Brain microvascular endothelial cell (primary cell): Measurements from ENCODE around the gene OPN3.

Experiments
- DNase-seq: peaks from one replicate; pipeline ENCODE4 v3.0.0-alpha.2; 2020
- H3K27ac ChIP-seq: fragments of 250-450 bp; sonication (Bioruptor Pico); 2 replicates; pipeline ENCODE4 v1.5.1; 2020; ENCODE audit warnings: mild to moderate bottlenecking, moderate library complexity
- H3K27me3 ChIP-seq: fragments of 250-450 bp; sonication (Bioruptor Pico); replicated peaks from 2 replicates; pipeline ENCODE4 v1.5.1; 2020; ENCODE audit warnings: mild to moderate bottlenecking
- H3K36me3 ChIP-seq: fragments of 250-450 bp; sonication (Bioruptor Pico); replicated peaks from 2 replicates; pipeline ENCODE4 v1.5.1; 2020; ENCODE audit warnings: mild to moderate bottlenecking
- H3K4me3 ChIP-seq: 2 replicates; pipeline ENCODE4 v1.5.1; 2011; ENCODE audit warnings: low read depth, mild to moderate bottlenecking, control low read depth, low read length, moderate library complexity
- CTCF ChIP-seq: IDR thresholded peaks from 2 replicates; pipeline ENCODE4 v1.5.1; 2011; ENCODE audit warnings: low read depth, mild to moderate bottlenecking, moderate library complexity, low read length, control low read depth, inconsistent platforms; ENCODE audit errors: missing control alignments
- in situ Hi-C: cut with HindIII; loops from 2 replicates; pipeline ENCODE4 v1.10.0; 2017; ENCODE audit warnings: low sequenced_read_pairs, low pct_ligation_motif_present

The OPN3 gene

GRCh38 chr1:241553886-241554592 is 86.1 kb downstream of the OPN3 start:
- in situ Hi-C loops = no loop called here
- Histone ChIP-seq H3K4me3 (no peak overlapping the region), H3K27ac (no peak overlapping the region), H3K36me3 (no peaks in the 10 kb centered on the region), H3K27me3 (no peaks in the 10 kb centered on the region)
- TF ChIP-seq CTCF = no peak
- DNase-seq = no peak

GRCh38 chr1:241551759-241552638 is 88.2 kb downstream of the OPN3 start:
- H3K27ac ChIP-seq = no peak overlapping the region
- no peaks in the 10 kb centered on the region for H3K36me3 ChIP-seq
- H3K27me3 ChIP-seq = no peaks in the 10 kb centered on the region
- DNase-seq = no peak
- in situ Hi-C loops = no loop called here
- TF ChIP-seq CTCF = no peak
- H3K4me3 ChIP-seq = no peak overlapping the region

- Histone ChIP-seq H3K27ac (no peak overlapping the region), H3K27me3 (no peaks in the 10 kb centered on the region), H3K4me3 (no peak overlapping the region), H3K36me3 (no peaks in the 10 kb centered on the region)
- DNase-seq = no peak
- no peak for TF ChIP-seq CTCF
- in situ Hi-C loops = no loop called here
Observed at GRCh38 chr1:241550318-241550717, 89.9 kb downstream of the OPN3 start.

GRCh38 chr1:241548008-241548407 is 92.2 kb downstream of the OPN3 start:
- Histone ChIP-seq H3K27me3 (no peaks in the 10 kb centered on the region), H3K27ac (no peak overlapping the region), H3K36me3 (no peaks in the 10 kb centered on the region), H3K4me3 (no peak overlapping the region)
- in situ Hi-C loops = loop anchor here (25.0 kb wide), 1 partner anchor 289 kb away; the partner anchor contains the start of gene EXO1
- no peak for DNase-seq
- TF ChIP-seq CTCF = no peak
